H1 (cell line): ENCODE results near the gene PER2. TPM values are rescaled to one million over a fixed set of nuclear protein-coding genes. Genes with fewer than 3 reads are reported as not detected.

ENCODE experiments used
- BACH1 ChIP-seq: IDR thresholded peaks from 2 replicates; pipeline ENCODE4 v1.6.1; 2012; ENCODE audit warnings: low read length, improper control_type of control experiment
- BCL11A ChIP-seq, 2 experiments: IDR thresholded peaks; one replicate each; pipeline ENCODE4 v1.6.1; 2011; ENCODE audit warnings: low read depth in 2 of 2, low read length in 2 of 2, mild to moderate bottlenecking in 2 of 2
- CHD1 ChIP-seq: IDR thresholded peaks from 2 replicates; pipeline ENCODE4 v1.6.1; 2012; ENCODE audit warnings: low read depth, low read length, improper control_type of control experiment
- CHD7 ChIP-seq: fragments of 300-600 bp; sonication (generic); IDR thresholded peaks from 2 replicates; pipeline ENCODE4 v1.7.1; 2012; ENCODE audit warnings: low read length, moderate library complexity, mild to moderate bottlenecking, inconsistent platforms; ENCODE audit not compliant: insufficient replicate concordance
- CREB1 ChIP-seq: IDR thresholded peaks from 2 replicates; pipeline ENCODE4 v1.6.1; 2012; ENCODE audit warnings: inconsistent platforms
- HDAC2 ChIP-seq, 2 experiments: fragments of 300-600 bp in 1 of 2; sonication (generic) in 1 of 2; IDR thresholded peaks; 2 replicates each; pipeline ENCODE4 v1.6.1; 2011 to 2012; ENCODE audit warnings: low read depth in 2 of 2, low read length in 2 of 2, mild to moderate bottlenecking in 2 of 2, moderate library complexity in 2 of 2, borderline replicate concordance in 1 of 2, inconsistent platforms in 1 of 2
- HDAC6 ChIP-seq: IDR thresholded peaks from one replicate; pipeline ENCODE4 v1.7.1; 2012; ENCODE audit warnings: low read depth, mild to moderate bottlenecking, inconsistent platforms, low read length, moderate library complexity
- SIN3A ChIP-seq, 2 experiments: IDR thresholded peaks in 1 of 2; conservative IDR thresholded peaks in 1 of 2; 2 replicates each; pipeline ENCODE4 v1.6.1; 2011 to 2012; ENCODE audit warnings: low read length in 2 of 2, improper control_type of control experiment in 1 of 2, low read depth in 1 of 2, mild to moderate bottlenecking in 1 of 2
- SRF ChIP-seq: IDR thresholded peaks from 2 replicates; pipeline ENCODE4 v1.6.1; 2011; ENCODE audit warnings: mild to moderate bottlenecking, low read depth, low read length, moderate library complexity
- TEAD4 ChIP-seq: IDR thresholded peaks from 2 replicates; pipeline ENCODE4 v1.6.1; 2012; ENCODE audit warnings: low read depth, low read length, inconsistent platforms, mixed read lengths
- polyA plus RNA-seq, 7 experiments: library from polyadenylated mRNA; depleted of rRNA in 3 of 7; stranded (reverse) in 5 of 7; unstranded in 2 of 7; fragments of >200 nt in 5 of 7; fragments of 200-250 nt in 2 of 7; gene quantifications; 1 replicate in 5 of 7; 2 replicates in 1 of 7; 4 replicates in 1 of 7; pipeline versions ENCODE4 v1.2.1 to v1.2.3, GENCODE V29; 2011 to 2013; ENCODE audit warnings: missing spikeins in 2 of 7, mixed read lengths in 2 of 7
- total RNA-seq: library from RNA; stranded (reverse); fragmentation: NEBNext Ultra II Directional; extraction: Animal tissue kit (Norgen Biotek cat#: 25700); gene quantifications from 2 replicates; pipeline ENCODE4 v1.2.1, GENCODE V29; 2021

Gene PER2
- total and polyA plus RNA-seq, 2 of the 8 experiments (the other 6 are each of a cell fraction or from before 2014, with no cell fraction given), result 0.91 to 5.5 TPM

- TF ChIP-seq SRF (no peak), CREB1 (no peak), SIN3A (conservative IDR thresholded peaks at IDR 0.05 in 1 of 2, IDR thresholded peaks at IDR 0.05 in 1 of 2; ENCODE audit: low read depth in 1 of 2, low read length in 2 of 2) (no peak; a peak in 1 of 4 replicates), TEAD4 (no peak), BCL11A (IDR thresholded peaks at IDR 0.05; ENCODE audit: low read depth in 2 of 2, low read length in 2 of 2) (no peak), HDAC6 (no peak), CHD7 (no peak), CHD1 (no peak), HDAC2 (IDR thresholded peaks at IDR 0.05; ENCODE audit: borderline replicate concordance in 1 of 2, low read depth in 2 of 2, low read length in 2 of 2) (no peak), BACH1 (no peak)
Measured at GRCh38 chr2:238287737-238288649, at the start of gene PER2 (continued).
